CD4-positive, alpha-beta T cell treated with Interleukin-4 for 1 hour (primary cell): ENCODE measurements around the gene ATP1A3.
"Not testable (repeated sequence)": the region's sequence is repeated elsewhere in the genome, so short reads cannot be mapped to it uniquely, and the experiment has no call there.

Source experiments
- DNase-seq, 2 donors: peaks; one replicate each; pipeline ENCODE4 v3.0.0-alpha.2; 2020 to 2022

Gene ATP1A3

DNA sequence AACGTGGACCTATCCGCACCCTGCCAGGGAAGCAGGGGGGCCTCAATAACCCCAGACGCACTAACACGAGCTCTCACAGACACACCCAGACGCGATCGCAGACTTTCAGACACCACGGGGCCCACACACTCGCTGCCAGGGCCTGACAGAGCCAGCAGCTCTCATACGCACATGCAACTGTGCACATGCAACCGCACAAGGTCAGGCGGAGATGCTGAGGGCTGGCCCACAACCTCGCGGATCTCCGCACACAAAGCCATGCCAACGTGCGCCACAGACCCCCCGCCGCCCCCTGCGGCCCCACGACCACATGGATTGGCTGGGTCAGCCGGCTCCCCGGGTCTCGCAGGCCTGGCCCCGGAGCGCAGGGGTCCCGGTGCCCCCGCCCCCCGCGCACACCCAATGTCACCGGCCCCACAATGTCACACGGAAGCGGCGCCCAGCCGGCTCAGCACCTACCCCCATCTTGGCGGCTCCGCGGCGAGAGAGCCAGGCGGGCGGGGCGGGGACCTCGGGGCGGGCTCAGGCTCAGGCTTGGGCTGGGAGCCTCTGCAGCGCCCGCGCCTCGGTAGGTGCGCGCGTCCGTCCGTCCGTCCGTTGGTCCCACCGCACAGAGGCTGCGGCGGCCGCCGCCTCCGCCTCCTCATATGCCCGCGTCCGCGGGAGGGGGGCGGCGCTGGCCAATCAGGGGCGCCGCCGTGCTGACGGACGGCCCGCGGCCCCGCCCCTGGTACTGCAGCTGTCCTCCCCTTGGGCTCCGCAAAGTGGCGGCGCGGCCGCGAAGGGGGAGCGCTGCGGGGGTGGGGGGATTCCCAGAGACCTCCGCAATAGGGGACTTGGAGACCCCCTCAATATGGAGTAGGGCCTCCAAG lies at the start of gene ATP1A3:
TSS of gene ATP1A3 (minus strand) at position 619 of the 872 bp plus-strand sequence. CDS start at position 465, 154 bp downstream.
- DNase-seq, result peak; percentile 65 to 66

DNA sequence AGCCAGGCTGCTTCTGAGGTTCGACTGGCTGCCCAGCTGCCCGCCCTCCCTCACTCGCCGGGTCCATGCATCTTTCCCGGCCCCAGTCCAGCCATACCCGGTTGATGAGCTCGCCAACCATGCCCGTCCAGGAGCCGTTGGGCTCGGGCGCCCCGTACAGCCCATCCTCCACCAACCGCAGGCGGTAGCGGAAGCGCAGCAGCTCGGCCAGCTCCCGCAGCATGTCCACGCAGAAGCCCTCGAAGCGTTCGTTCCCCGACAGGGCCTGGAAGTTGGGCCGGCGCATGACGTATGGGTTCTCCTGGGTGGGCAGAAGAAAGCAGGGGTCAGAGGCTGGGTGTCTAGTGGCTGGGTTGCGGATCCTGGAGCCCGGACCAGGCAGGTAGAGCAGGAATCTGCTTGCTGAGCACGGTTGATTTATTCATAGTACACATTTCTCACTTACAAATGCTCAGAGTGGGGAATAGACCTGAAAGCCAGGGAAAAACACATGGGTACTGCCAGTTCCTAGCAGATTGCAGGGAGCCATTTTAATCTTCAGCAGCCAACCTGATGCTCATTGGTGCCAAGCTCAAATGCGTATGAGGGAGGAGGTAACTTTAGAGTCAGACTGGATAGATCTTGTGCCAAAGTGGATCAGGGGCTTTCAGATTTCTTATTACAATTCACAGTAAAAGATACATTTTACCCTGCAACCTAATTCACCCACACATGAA lies 48.6 kb upstream of the ATP1A3 start:
- DNase-seq, result no peak

DNA sequence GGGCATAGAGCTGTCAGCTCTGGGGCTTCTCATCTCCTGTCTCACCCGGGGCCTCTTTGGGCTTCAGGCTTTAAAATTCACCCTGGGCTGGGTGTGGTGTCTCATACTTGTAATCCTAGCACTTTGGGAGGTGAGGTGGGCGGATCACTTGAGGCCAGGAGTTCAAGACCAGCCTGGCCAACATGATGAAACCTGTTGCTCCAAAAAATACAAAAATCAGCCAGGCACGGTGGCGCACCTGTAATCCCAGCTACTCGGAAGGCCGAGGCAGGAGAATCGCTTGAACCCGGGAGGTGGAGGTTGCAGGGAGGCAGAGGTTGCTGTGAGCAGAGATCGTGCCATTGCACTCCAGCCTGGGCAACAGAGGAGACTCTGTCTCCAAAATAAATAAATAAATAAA lies 46.5 kb upstream of the ATP1A3 start:
- DNase-seq, result not testable (repeated sequence)

DNA sequence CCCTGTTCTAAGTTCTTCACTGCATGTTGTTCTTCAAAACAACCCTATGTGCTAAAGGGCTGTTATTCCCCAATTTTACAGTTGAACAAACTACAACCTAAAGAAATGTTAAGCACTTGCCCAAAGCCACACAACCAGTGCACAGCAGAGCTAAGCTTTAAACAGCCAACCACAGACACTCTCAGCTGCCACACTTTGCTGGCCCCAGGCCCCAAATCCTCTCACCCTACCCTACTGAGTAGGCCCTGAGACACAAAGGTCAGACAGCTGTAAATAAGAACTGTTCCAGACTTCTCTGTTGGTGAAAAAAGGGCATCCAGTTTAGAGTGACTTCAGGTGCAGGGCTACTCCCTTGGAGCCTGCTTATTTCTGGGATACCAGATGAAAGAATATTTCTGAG lies 46.0 kb upstream of the ATP1A3 start:
- DNase-seq, result no peak

DNA sequence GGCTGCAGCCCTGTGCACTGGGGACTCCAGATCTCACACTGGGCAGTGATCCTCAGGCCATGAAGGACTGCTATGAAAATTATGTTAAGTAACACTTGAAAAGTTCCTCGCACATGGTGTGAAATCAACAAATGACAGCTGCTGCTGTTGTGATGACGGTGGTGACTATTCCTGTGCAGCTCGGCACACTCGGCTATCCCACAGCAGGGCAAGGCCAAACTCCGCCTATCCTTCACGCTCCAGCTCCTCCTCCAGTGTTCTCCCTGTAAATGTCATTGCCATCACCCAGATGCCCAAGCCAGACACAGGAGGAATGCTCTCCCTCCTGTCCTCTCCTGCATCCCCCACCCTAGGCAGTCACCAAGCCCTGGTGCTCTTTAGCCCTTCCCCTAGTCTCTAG lies 44.6 kb upstream of the ATP1A3 start:
- no peak for DNase-seq

DNA sequence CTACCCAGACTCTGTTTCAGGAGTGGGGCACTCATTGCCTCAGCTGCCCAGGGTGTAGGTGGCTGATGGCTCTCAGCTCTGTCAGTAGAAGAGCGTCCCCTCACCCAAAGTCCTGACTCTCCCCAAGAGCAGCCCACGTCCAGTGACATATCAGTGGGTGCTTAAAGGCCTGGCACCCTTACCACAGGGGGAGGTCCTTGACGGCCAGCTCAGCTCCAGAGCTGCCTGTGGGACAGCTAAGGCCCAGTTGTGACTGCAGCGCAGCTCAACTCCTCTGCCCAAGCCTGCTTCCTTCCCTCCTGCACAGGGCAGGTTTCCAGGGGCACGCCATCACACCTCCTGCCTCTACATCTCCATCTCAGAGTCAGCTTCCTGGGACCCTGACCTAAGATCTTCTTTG lies 43.6 kb upstream of the ATP1A3 start:
- DNase-seq, result no peak

DNA sequence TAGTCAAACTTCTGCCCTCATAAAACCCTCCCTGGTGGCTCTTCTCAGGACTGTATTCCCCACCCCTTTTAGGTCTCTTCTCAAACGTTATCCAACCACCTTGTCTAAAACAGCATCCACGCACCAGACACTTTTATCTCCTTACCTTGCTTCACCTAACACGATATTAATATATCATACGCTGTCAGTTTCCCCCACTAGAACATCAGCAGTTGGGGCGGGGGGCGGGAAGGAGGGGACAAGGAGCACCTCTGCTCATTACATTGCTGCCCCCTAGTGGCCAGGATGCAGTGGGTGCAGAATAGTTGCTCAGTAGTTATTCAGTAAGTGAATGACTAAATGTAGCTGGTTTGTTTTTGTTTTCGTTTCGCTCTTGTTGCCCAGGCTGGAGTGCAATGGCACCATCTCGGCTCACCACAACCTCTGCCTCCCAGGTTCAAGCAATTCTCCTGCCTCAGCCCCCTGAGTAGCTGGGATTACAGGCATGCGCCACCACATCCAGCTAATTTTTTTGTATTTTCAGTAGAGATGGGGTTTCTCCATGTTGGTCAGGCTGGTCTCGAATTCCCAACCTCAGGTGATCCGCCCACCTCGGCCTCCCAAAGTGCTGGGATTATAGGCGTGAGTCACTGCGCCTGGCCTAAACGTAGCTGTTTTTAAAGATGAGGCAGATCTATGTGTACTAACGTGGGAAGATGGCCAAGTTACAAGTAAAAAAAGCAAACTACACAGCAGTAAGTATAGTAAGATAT lies 40.8 kb upstream of the ATP1A3 start:
- peak; percentile 63 to 70 for DNase-seq

DNA sequence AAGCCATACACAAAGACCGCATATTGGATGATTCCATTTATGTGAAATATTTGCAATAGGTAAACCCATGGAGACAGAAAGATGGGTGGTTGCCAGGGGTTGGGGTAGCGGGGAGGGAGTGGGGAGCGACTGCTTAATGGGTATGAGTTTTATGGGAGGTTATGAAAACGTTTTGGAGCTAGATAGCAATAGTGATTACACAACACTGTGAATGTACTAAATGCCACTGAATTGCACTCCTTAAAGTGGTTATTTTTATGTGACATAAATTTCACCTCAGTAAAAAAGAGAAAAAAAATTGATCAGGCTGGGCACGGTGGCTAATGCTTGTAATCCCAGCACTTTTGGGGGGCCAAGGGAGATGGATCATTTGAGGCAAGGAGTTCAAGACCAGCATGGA lies 39.4 kb upstream of the ATP1A3 start:
- DNase-seq, result no peak

DNA sequence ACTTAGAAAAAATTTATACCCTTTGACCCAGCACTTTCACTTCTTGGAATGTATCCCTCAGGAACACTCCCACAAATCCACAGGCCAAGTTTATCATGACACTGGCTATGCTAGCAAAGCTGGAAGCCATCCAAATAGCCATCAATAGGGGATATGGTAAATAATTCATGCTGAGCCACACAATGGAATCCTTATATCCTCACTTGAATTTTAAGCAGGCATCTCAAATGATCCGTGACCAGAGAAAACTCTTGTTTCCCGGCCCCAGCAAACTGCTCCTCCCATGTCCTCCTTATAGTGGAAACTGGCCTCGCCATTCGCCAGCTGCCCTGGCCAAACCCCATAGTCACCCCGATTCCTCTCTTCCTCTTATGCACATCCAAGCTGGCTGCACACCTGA lies 38.4 kb upstream of the ATP1A3 start:
- no peak for DNase-seq

DNA sequence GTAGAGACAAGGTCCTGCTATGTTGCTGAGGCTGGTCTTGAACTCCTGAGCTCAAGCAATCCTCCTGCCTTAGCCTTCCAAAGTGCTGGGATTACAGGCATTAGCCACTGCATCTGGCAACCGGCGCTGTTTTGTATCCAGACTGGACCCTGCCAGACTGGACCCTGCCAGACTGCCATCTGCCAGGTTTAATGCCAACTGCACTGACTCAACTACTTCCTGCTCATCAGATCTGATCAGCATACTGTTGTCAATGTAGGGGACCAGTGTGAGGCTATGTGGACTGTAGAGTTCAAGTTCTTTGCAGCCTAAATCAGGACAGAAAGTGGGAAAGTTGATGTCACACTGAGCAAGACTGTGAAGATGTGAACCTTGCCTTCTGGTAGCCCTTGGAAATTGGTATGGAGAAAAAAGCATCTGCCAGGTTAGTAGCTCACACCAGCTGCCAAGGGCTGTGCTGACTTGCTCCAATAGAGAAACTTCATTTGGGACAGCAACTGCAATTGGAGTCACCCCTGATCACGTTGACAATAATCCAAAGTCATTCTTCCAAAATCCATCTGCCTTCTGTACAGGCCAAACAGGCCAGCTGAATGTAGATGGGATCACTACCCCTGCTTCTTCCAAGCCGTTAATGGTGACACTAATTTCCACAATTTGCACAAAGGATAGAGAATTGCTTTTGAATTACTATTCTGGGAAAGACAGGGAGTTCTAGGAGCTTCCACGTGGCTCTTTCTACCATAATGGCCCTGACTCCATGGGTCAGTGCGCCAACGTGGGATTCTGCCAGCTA lies 36.8 kb upstream of the ATP1A3 start:
- DNase-seq, result no peak

DNA sequence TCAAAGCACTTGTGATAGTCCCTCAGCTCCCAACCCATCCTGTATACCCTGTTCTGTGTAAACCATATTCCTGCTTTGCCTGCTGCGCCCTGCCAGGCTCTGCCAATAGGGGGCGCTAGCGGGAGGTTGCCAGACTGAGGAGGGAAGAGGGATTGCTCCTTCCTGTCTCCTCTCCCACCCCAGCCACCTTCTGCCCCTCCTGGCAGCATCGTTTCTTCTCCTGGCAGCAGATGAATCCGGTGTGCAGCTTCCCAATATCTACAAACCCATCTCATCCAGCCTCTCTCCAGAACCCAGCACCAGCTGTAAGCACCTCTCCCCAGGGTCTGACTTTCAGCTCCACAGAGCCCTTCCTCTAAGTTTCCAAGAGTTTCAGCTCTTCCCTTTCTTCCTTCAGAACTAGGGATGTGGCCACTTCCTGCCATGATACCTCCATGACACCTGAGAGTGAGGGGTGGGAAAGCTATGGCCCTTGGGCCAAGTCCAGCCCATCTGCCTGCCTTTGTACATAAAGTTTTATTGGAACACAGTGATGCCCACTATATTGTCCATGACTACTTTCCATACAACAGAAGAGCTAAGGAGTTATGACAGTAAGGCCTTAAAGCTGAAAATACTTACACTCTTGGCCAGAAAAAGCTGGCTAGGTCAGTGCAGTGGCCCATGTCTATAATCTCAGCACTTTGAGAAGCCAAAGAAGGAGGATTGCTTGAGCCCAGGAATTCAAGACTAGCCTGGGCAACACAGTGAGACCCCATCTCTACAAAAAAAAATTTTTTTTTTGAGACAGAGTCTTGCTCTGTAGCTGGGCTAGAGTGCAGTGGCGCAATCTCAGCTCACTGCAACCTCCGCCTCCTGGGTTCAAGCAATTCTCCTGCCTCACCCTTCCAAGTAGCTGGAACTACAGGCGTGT lies 34.5 kb upstream of the ATP1A3 start:
- DNase-seq, result no peak

DNA sequence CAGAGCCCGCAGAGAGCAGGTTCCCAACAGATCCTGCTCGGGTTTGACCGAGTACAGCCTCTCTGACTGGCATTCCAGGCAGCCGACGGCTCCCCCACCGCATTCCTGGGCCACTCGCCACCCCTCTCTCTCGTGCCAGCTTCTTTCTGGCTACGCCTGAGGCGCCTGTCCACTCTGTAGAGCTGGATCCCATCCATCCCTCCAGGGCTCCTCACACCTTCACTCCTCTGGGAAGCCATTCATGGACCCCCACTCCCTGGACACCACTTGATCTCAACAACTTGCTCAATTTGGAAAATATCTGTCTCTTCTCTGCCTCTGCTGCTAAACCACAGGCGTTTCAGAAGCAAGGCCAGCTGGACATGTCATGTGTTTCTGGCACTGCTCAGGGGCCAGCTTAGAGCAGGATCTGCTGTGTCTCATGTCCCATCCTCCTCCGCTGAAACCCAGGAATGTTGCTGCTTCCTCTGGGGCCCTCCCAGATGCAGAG lies 30.6 kb upstream of the ATP1A3 start:
- DNase-seq, result no peak

DNA sequence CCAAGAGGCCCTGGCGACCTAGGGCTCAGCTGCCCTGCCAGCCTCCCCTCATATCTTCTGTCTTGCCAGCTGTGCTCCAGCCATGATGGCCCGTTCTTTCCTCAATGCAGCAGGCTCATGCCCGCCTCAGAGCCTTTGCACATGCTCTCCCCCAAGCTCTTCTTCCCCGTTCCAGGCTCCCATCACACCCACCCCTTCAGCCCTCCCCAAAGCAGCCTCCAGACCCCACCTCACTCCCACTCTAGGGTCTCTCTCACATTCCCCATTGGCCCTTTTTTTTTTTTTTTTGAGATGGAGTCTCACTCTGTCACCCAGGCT lies 29.9 kb upstream of the ATP1A3 start:
- DNase-seq, result no peak

DNA sequence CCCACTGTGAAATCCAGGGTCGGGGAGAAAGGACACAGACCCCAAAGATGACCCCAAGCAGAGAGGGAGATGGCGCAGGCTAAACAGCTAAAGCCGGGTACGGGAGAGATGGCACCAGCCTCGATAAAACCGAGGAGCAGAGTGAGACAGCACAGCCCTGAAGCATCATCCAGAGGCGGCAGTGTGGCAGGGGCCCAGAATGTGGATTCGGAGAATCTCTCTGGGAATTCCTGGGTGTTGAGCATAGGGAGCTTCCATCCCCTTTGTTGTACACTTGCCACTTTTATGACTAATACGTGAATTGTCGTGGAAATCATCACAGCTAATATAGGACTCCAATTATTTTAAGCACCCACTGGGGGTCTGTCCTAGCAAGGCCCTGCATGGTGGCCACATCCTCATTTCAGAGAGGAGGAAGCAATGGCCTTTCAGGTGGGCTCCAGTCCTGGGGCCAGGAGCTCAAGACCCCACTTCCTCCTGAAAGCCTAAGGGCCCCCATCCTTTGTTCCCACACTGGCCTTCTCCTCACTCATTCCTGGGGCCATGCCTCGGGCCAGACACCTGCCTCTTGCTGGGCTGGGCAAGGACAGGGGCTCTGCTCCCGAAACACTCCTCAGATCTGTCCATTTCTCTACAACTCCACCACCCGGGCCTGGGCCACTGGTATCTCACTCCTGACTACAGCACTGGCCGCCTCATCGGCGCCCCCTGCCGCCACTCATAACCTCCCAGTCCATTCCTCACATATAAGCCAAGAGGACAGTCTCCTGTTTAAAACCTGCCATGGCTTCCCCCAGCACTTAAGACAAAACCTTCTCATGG lies 29.3 kb upstream of the ATP1A3 start:
- DNase-seq, result no peak

DNA sequence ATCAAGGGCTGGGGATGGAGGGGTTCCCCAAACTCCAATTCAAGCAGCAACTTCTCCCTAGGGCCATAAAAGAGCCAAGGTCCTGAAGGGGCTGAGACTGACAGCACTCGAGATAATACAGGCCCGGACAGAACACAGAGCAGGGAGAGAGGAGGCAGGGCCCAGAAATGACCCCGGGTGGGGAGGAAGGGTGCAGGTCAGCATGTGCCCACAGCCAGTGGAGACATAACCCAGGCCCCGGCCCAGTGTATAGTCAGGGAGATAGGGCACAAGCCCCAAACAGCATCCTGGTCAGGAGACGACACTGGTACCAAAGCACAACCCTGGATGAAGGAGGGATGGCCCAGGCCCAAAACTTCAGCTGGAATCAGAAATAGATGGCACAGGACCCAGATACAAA lies 28.6 kb upstream of the ATP1A3 start:
- no peak for DNase-seq

DNA sequence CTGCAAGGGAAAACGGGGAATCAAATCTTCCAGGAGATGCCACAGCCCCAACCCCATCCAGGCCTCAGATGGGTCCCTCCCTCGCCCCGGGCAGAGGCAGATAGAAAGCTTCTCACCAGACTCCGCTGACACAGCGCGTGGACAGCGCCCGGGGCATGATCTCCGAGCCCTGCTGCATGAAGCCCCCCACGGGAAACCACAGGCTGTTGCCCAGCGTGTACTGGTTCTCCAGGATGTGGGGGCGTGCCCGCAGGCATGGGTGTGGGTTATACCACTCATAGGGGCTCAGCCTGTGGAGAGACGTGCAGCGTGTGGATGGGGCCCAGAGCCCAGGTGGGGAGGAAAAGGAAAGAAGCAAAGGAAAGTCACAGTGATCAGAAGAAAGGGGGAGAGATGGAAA lies 27.2 kb upstream of the ATP1A3 start:
- DNase-seq, result no peak

DNA sequence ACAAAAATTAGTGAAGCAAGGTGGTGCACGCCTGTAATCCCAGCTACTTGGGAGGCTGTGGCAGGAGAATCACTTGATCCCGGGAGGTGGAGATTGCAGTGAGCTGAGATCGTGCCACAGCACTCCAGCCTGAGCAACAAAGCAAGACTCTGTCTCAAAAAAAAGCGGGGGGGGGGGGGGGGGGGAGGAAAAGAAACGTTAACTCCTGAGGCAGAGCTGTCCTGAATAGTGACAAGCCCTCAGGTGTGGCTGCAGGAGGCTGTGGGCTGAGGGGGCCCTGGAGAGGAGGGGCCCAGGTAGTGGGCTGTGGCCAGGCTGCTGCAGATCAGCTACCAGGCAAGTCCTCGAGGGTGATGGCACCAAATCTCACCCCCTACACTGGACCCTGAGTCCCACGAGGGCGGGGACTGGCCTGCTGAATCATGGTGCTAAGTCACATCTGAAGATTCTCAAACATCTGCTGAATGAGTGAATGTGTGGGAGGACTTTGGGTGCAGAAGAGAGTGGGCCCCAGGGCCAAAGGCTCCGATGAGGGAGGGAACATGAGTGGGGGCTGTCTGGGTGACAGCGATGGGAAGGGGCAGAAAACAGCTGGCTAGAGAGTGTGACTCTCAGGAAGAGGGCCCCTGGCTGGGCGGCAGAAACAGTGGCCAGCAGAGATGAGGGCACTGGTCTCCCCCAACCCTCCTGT lies 24.6 kb upstream of the ATP1A3 start:
- DNase-seq, result no peak

DNA sequence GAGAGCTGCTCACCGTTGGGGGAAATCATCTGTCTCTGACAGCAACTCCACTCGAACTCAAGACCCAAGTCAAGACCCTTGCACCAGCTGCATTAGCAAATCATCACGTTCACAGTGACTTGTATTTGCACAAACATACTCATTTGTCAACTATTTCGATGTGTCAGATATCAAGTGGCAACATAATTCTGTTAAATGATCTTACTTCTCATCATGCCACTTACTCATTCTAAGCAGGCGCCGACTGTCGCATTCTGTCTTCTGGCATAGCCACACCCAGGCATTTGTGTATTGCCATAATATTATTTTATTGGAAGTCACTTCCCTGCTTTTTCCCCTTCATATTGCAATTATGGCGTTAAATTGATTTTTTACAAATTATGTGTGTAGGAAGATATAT lies 23.0 kb upstream of the ATP1A3 start:
- no peak for DNase-seq

DNA sequence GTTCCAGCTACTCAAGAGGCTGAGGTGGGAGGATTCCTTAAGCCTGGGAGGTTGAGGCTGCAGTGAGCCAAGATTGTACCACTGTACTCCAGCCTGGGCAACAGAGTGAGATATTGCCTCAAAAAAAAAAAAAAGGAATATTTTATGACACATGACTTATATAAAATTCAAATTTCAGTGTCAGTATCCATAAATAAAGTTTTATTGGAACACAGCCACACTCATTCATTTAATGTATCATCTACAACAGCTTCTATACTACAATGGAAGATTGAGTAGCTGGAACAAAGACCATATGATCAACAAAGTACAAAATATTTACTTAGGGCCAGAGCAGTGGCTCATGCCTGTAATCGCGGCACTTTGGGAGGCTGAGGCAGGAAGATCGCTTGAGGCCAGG lies 18.7 kb upstream of the ATP1A3 start:
- DNase-seq, result not testable (repeated sequence)
